Esophagus muscularis mucosa (tissue), 4 donors: ENCODE measurements around the gene CACNA1G. TPM values are rescaled to one million over a fixed set of nuclear protein-coding genes. Genes with fewer than 3 reads are reported as not detected.

Experiments used
- DNase-seq: peaks from one replicate; pipeline ENCODE4 v3.0.0-alpha.2; 2017; ENCODE audit errors: extremely low spot score
- H3K27ac ChIP-seq, 4 donors: fragments of 200-600 bp; sonication (generic); replicated peaks in 1 of 4; 1 replicate in 3 of 4; 2 replicates in 1 of 4; pipeline ENCODE4 v1.5.1; 2016 to 2019; ENCODE audit warnings: mild to moderate bottlenecking in 1 of 4
- H3K27me3 ChIP-seq, 4 donors: fragments of 200-600 bp; sonication (generic); one replicate each; pipeline versions ENCODE4 v1.5.1 to v1.6.0; 2016 to 2019
- H3K36me3 ChIP-seq, 4 donors: fragments of 200-600 bp; sonication (generic); one replicate each; pipeline ENCODE4 v1.5.1; 2016 to 2019
- H3K4me1 ChIP-seq, 4 donors: fragments of 200-600 bp; sonication (generic); one replicate each; pipeline ENCODE4 v1.5.1; 2016 to 2019
- H3K4me3 ChIP-seq, 4 donors: fragments of 200-600 bp; sonication (generic); 1 replicate in 2 of 4; 2 replicates in 2 of 4; pipeline ENCODE4 v1.5.1; 2016 to 2019; ENCODE audit warnings: mild to moderate bottlenecking in 4 of 4, moderate library complexity in 1 of 4
- H3K9me3 ChIP-seq, 4 donors: fragments of 200-600 bp; sonication (generic); 1 replicate in 3 of 4; 2 replicates in 1 of 4; pipeline ENCODE4 v1.5.1; 2016 to 2019
- EP300 ChIP-seq: sonication (generic); formaldehyde crosslinking; IDR thresholded peaks from one replicate; pipeline ENCODE4 v1.6.1; 2017; ENCODE audit warnings: antibody characterized with exemption
- POLR2A ChIP-seq: fragments of 450-650 bp; IDR thresholded peaks from one replicate; pipeline ENCODE4 v1.6.1; 2017; ENCODE audit warnings: antibody characterized with exemption, moderate library complexity, mild to moderate bottlenecking, low read depth
- POLR2AphosphoS5 ChIP-seq, 2 donors: sonication (generic); formaldehyde crosslinking; IDR thresholded peaks; one replicate each; pipeline ENCODE4 v1.6.1; 2017; ENCODE audit warnings: antibody characterized with exemption in 2 of 2
- WGBS: methylation state at CpG from one replicate; pipeline ENCODE4 v1.1.5; 2018; 5-methylcytosine and 5-hydroxymethylcytosine counted together
- intact Hi-C: fragments of 100-400 bp; cut with DNase I; formaldehyde crosslinking; loops from one replicate; pipeline ENCODE4 v1.15.1; 2023
- total RNA-seq, 4 donors: library from RNA; depleted of rRNA; stranded (reverse); fragments of >200 nt; gene quantifications; one replicate each; pipeline versions ENCODE4 v1.1.0 to v1.2.1, GENCODE V29; 2016
- TF ChIP-seq, protein P1 (sequence below), 3 experiments: fragments of 200-600 bp in 2 of 3; fragments of 450-650 bp in 1 of 3; sonication (generic) in 2 of 3; IDR thresholded peaks; one replicate each; pipeline ENCODE4 v1.5.1; 2017 to 2019; ENCODE audit warnings: antibody characterized with exemption in 3 of 3, mild to moderate bottlenecking in 2 of 3, moderate library complexity in 1 of 3

The CACNA1G gene
- total RNA-seq, 4 donors from 2014 or later = 0.39 to 0.63 (median 0.50) TPM; not detected in 1

DNA sequence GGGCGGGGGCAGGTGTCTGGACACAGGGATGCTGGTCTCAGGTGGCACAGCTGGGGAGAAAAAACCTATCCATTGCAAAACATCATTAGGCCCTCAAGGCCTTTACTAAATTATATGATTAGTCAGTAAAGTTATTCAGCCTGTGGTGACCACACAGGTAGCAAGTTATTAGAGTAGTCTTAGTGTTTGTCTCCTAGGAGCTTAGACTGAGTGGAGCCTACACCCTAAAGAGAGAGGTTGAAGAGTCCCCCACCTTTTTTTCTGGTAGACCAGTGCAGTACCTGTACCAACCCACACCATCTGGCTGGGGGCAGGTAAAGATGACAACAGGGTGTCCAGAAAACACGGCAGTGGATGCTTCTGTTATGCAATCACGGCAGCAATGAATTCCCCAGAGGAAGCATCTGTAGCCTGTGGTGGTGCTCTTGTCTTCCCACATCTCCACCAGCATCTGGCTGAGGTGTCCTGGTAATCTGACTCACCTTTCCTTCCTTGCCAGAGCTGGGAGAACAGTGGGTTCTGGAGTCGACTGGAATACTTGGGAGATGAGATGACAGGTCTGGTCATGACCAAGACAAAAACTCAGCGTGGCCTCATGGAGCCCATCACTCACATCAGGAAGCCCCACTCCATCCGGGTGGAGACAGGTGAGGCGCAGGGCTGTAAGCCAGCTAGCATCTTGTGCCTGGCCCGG, 41.2 kb upstream of the CACNA1G start:
- TF ChIP-seq POLR2AphosphoS5 (IDR thresholded peaks at IDR 0.05) (no peak), EP300 (no peak), POLR2A (no peak)
- TF ChIP-seq, protein P1, sequence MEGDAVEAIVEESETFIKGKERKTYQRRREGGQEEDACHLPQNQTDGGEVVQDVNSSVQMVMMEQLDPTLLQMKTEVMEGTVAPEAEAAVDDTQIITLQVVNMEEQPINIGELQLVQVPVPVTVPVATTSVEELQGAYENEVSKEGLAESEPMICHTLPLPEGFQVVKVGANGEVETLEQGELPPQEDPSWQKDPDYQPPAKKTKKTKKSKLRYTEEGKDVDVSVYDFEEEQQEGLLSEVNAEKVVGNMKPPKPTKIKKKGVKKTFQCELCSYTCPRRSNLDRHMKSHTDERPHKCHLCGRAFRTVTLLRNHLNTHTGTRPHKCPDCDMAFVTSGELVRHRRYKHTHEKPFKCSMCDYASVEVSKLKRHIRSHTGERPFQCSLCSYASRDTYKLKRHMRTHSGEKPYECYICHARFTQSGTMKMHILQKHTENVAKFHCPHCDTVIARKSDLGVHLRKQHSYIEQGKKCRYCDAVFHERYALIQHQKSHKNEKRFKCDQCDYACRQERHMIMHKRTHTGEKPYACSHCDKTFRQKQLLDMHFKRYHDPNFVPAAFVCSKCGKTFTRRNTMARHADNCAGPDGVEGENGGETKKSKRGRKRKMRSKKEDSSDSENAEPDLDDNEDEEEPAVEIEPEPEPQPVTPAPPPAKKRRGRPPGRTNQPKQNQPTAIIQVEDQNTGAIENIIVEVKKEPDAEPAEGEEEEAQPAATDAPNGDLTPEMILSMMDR (IDR thresholded peaks at IDR 0.05) = no peak
- Histone ChIP-seq H3K27ac (no peak overlapping the region), H3K9me3 (no peaks in the 10 kb centered on the region), H3K4me3 (no peak overlapping the region), H3K27me3 (no peaks in the 10 kb centered on the region), H3K4me1 (peaks cover 9 to 18% (median 11%) of the 10 kb centered on the region in 4 donors), H3K36me3 (no peaks in the 10 kb centered on the region)
- WGBS = 89% methylated on average over 8 of the region's 8 CpGs
- no peak for DNase-seq
- intact Hi-C loops = no loop called here

DNA sequence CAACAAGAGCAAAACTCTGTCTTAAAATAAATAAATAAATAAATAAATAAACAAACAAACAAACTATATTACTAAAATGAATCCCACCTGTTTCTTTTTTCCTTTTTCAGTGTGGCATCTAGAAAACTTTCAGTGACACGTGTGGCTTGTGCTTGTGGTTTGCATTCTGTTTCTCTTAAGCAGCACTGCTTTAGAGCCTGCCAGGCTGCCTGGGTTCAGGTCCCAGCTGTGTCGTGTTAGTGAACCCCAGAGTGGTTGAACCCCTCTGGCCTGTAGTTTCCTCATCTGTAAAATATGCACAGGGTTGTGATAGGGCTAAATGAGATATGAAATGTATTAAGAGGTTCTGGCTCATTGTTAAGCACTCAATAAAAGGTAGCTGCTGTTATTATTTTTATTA, 40.0 kb upstream of the CACNA1G start:
- Histone ChIP-seq H3K36me3 (no peaks in the 10 kb centered on the region), H3K9me3 (no peaks in the 10 kb centered on the region), H3K4me3 (no peak overlapping the region), H3K27me3 (no peaks in the 10 kb centered on the region), H3K4me1 (peaks cover 0 to 7% (median 2%) of the 10 kb centered on the region in 4 donors), H3K27ac (no peak overlapping the region)
- TF ChIP-seq POLR2A (no peak), POLR2AphosphoS5 (IDR thresholded peaks at IDR 0.05) (no peak), EP300 (no peak)
- TF ChIP-seq, protein P1 (IDR thresholded peaks at IDR 0.05) = no peak
- no peak for DNase-seq
- intact Hi-C loops = no loop called here
- WGBS = 95% methylated on average over 2 of the region's 2 CpGs

DNA sequence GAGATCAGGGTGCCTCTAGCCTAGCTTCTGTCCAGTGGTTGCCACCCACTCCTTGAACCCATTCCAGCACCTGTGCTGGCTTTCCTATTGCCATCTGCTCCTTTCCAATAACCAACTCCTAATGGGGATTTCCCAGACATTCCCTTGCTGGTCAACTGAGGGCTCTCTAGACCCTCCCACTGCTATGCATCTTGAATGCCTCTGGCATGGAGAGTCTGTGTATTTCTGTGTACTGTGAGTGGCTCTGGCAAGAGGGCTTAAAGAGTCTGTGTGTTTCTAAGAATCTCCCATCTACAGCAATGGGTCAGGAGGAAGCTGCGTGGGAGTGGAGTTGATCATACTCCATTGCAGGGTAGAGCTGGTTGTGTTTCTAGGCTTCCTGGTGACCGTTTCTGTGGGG, 39.0 kb upstream of the CACNA1G start:
- Histone ChIP-seq H3K27me3 (no peaks in the 10 kb centered on the region), H3K36me3 (no peaks in the 10 kb centered on the region), H3K27ac (no peak overlapping the region), H3K4me3 (no peak overlapping the region), H3K9me3 (no peaks in the 10 kb centered on the region), H3K4me1 (peaks cover 0 to 5% (median 0%) of the 10 kb centered on the region in 4 donors)
- TF ChIP-seq EP300 = no peak
- no peak for TF ChIP-seq POLR2A
- TF ChIP-seq, protein P1 (IDR thresholded peaks at IDR 0.05) = no peak
- no peak for TF ChIP-seq POLR2AphosphoS5 (IDR thresholded peaks at IDR 0.05)
- DNase-seq = no peak
- WGBS = 81% methylated on average over 2 of the region's 2 CpGs
- intact Hi-C loops = no loop called here

DNA sequence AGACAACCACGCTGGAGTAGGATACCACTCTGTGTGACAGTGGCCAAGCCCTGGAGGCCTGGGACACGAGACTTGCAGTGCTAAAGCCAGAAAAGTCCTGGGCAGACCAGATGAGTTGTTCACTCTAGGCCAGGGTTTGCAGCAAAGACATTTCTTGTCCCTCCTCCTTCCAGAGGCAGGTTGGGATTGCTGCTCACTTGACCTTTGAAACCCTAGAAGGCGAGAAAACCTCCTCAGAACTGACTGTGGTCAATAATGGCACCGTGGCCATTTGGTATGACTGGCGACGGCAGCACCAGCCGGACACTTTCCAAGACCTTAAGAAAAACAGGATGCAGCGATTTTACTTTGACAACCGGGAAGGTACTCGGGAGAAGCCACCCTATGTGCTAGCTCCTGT, 37.7 kb upstream of the CACNA1G start:
- TF ChIP-seq POLR2A = no peak
- TF ChIP-seq POLR2AphosphoS5 (IDR thresholded peaks at IDR 0.05) = no peak
- Histone ChIP-seq H3K4me1 (peaks cover 0 to 5% (median 0%) of the 10 kb centered on the region in 4 donors), H3K27ac (no peak overlapping the region), H3K4me3 (no peak overlapping the region), H3K36me3 (no peaks in the 10 kb centered on the region), H3K9me3 (no peaks in the 10 kb centered on the region), H3K27me3 (no peaks in the 10 kb centered on the region)
- DNase-seq = no peak
- intact Hi-C loops = no loop called here
- WGBS = 93% methylated on average over 10 of the region's 10 CpGs

DNA sequence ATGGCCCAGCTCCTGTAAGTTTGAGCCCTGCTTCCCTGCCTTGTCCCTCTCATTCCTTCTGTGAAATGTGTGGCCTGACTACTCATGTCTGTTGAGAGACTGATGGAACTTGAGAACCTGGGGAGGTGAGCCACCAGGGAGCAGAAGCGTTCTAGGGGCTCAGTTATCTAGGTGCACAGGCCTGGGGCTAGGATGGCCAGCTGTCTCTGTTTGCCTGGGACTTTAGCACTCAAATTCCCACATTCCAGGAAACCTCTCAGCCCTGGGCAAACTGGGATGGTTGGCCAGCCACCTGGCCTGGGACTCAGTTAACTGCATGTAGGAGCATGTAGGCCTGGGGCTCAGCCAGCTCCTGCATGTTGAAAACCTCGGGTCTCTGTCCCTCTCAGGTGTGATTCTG, 37.3 kb upstream of the CACNA1G start:
- Histone ChIP-seq H3K9me3 (no peaks in the 10 kb centered on the region), H3K36me3 (no peaks in the 10 kb centered on the region), H3K4me3 (no peak overlapping the region), H3K4me1 (peaks cover 0 to 5% (median 0%) of the 10 kb centered on the region in 4 donors), H3K27ac (no peak overlapping the region), H3K27me3 (peaks cover 0 to 2% (median 0%) of the 10 kb centered on the region in 4 donors)
- WGBS = 94% methylated on average over 2 of the region's 2 CpGs
- TF ChIP-seq EP300 = no peak
- TF ChIP-seq POLR2A = no peak
- TF ChIP-seq, protein P1 (IDR thresholded peaks at IDR 0.05) = no peak
- no peak for TF ChIP-seq POLR2AphosphoS5 (IDR thresholded peaks at IDR 0.05)
- DNase-seq = no peak
- intact Hi-C loops = no loop called here
